Dermis blood vessel endothelial cell (primary cell): ENCODE results near the gene ARHGEF11. TPM values are rescaled to one million over a fixed set of nuclear protein-coding genes. Genes with fewer than 3 reads are reported as not detected.
A peak's percentile ranks its signal among the peaks of the same experiment; 100 is the strongest.

Experiments
- DNase-seq: peaks from one replicate; pipeline ENCODE4 v3.0.0; 2010
- total RNA-seq: library from RNA; depleted of rRNA; stranded (reverse); fragments of >200 nt; gene quantifications from 2 replicates; pipeline ENCODE4 v1.2.3, GENCODE V29; 2014

Gene ARHGEF11
- total RNA-seq, 1 donor from 2014 or later, result 22.0 TPM

GRCh38 chr1:157050836-157051235 lies 5.3 kb upstream of the ARHGEF11 start:
- DNase-seq, result no peak

- no peak for DNase-seq
These were observed 1.5 kb upstream of the ARHGEF11 start for GRCh38 chr1:157047062-157047410.

GRCh38 chr1:157044326-157044725 lies 1.2 kb downstream of the ARHGEF11 start:
- DNase-seq, result no peak

GRCh38 chr1:157043685-157044084 lies 1.9 kb downstream of the ARHGEF11 start:
- no peak for DNase-seq

GRCh38 chr1:157042846-157043245 lies 2.7 kb downstream of the ARHGEF11 start:
- DNase-seq, result no peak

GRCh38 chr1:157040802-157041201 lies 4.7 kb downstream of the ARHGEF11 start:
- peak; percentile 34 for DNase-seq

- DNase-seq, result no peak
These were observed 10.4 kb downstream of the ARHGEF11 start for GRCh38 chr1:157035121-157035520.

GRCh38 chr1:157034137-157034800 lies 11.3 kb downstream of the ARHGEF11 start:
- peak; percentile 60 for DNase-seq

GRCh38 chr1:157033357-157033876 lies 12.1 kb downstream of the ARHGEF11 start:
- DNase-seq, result no peak

GRCh38 chr1:157032303-157032702 lies 13.2 kb downstream of the ARHGEF11 start:
- DNase-seq, result no peak

- DNase-seq, result no peak
These were observed 14.8 kb downstream of the ARHGEF11 start for GRCh38 chr1:157030728-157031127.

- DNase-seq, result no peak
These were observed 16.9 kb downstream of the ARHGEF11 start for GRCh38 chr1:157028674-157029073.

GRCh38 chr1:157025856-157026255 lies 19.7 kb downstream of the ARHGEF11 start:
- no peak for DNase-seq

GRCh38 chr1:157025385-157025784 lies 20.2 kb downstream of the ARHGEF11 start:
- no peak for DNase-seq

GRCh38 chr1:157021688-157022087 lies 23.9 kb downstream of the ARHGEF11 start:
- DNase-seq, result no peak

- DNase-seq, result no peak
These were observed 26.1 kb downstream of the ARHGEF11 start for GRCh38 chr1:157019457-157019856.

- no peak for DNase-seq
These were observed 33.7 kb downstream of the ARHGEF11 start for GRCh38 chr1:157011845-157012244.

- DNase-seq, result no peak
These were observed 37.0 kb downstream of the ARHGEF11 start for GRCh38 chr1:157008502-157008901.

- no peak for DNase-seq
These were observed 38.2 kb downstream of the ARHGEF11 start for GRCh38 chr1:157007306-157007705.

- DNase-seq, result no peak
These were observed 38.9 kb downstream of the ARHGEF11 start for GRCh38 chr1:157006676-157007075.

GRCh38 chr1:157005965-157006364 lies 39.6 kb downstream of the ARHGEF11 start:
- DNase-seq, result no peak

GRCh38 chr1:157004806-157005205 lies 40.7 kb downstream of the ARHGEF11 start:
- peak; percentile 29 for DNase-seq

- DNase-seq, result no peak
These were observed 41.2 kb downstream of the ARHGEF11 start for GRCh38 chr1:157004327-157004726.

GRCh38 chr1:157001304-157001703 lies 44.2 kb downstream of the ARHGEF11 start:
- no peak for DNase-seq

GRCh38 chr1:157000686-157001085 lies 44.9 kb downstream of the ARHGEF11 start:
- DNase-seq, result peak; percentile 34
